GM12878 (cell line): ENCODE results near the gene SPRY2. TPM values are rescaled to one million over a fixed set of nuclear protein-coding genes. Genes with fewer than 3 reads are reported as not detected.

Experiments
- ATAC-seq: fragments of 200-7000 bp; cut with Tn5 transposase; 3 replicates; pipeline ENCODE4 v1.9.1; 2020; ENCODE audit warnings: mild to moderate bottlenecking, moderate library complexity
- BruUV-seq: library from RNA; stranded (reverse); fragments of 400-500 nt; replicated peaks from 2 replicates; lab custom pipeline; 2021; lab: Mats Ljungman, UMichigan
- CTCF ChIA-PET: fragments of 300-600 bp; sonication (Branson Sonifier 250); formaldehyde crosslinking; extraction: SDS; loops from one replicate; lab custom pipeline; 2021; ENCODE audit warnings: inconsistent platforms; lab: Yijun Ruan, JAX
- POLR2A ChIA-PET: fragments of 350-600 bp; formaldehyde crosslinking; extraction: SDS; loops from one replicate; lab custom pipeline; 2021; ENCODE audit warnings: inconsistent platforms; lab: Charles Lee
- RAD21 ChIA-PET: fragments of 300-600 bp; sonication (Branson Sonifier 250); formaldehyde crosslinking; loops from one replicate; lab custom pipeline; 2023; ENCODE audit warnings: antibody characterized with exemption; ENCODE audit not compliant: unreplicated experiment; lab: Charles Lee
- SMC1A ChIA-PET: fragments of 300-600 bp; sonication (Branson Sonifier 250); formaldehyde crosslinking; loops from one replicate; lab custom pipeline; 2023; ENCODE audit not compliant: unreplicated experiment, uncharacterized antibody; lab: Charles Lee
- DNase-seq: peaks from one replicate; pipeline ENCODE4 v3.0.0-alpha.2; 2011; ENCODE audit warnings: low read depth, low spot score
- FAIRE-seq: peaks from 3 replicates; lab custom pipeline; 2011; peaks lifted over from hg19 to GRCh38; lab: Jason Lieb, UNC
- H2AFZ ChIP-seq: 2 replicates; pipeline ENCODE4 v1.6.0; 2011; ENCODE audit warnings: low read depth, low read length, control low read depth; ENCODE audit not compliant: control insufficient read depth
- H3K27ac ChIP-seq: 2 replicates; pipeline ENCODE4 v1.5.1; 2011; ENCODE audit warnings: control low read depth; ENCODE audit not compliant: control insufficient read depth, insufficient read depth
- H3K27me3 ChIP-seq, 2 experiments: replicated peaks in 1 of 2; 2 replicates each; pipeline versions ENCODE4 v1.6.0 to v1.6.1; 2011; ENCODE audit warnings: low read length in 1 of 2; ENCODE audit not compliant: control insufficient read depth in 2 of 2, insufficient read depth in 2 of 2
- H3K36me3 ChIP-seq, 2 experiments: 2 replicates each; pipeline ENCODE4 v1.5.1; 2011; ENCODE audit warnings: low read length in 1 of 2; ENCODE audit not compliant: control insufficient read depth in 2 of 2, insufficient read depth in 2 of 2
- H3K4me1 ChIP-seq: 2 replicates; pipeline ENCODE4 v1.6.1; 2011; ENCODE audit warnings: mild to moderate bottlenecking, low read length, moderate library complexity, mixed read lengths; ENCODE audit not compliant: control insufficient read depth, insufficient read depth
- H3K4me2 ChIP-seq: 2 replicates; pipeline ENCODE4 v1.6.0; 2011; ENCODE audit warnings: control low read depth; ENCODE audit not compliant: control insufficient read depth, insufficient read depth
- H3K4me3 ChIP-seq: fragments of 200-600 bp; sonication (generic); 2 replicates; pipeline ENCODE4 v1.5.1; 2016
- H3K79me2 ChIP-seq: 2 replicates; pipeline ENCODE4 v1.6.0; 2011; ENCODE audit warnings: low read length; ENCODE audit not compliant: control insufficient read depth, insufficient read depth
- H3K9ac ChIP-seq: 2 replicates; pipeline ENCODE4 v1.8.0; 2011; ENCODE audit warnings: low read length, control low read depth, mixed read lengths; ENCODE audit not compliant: control insufficient read depth, insufficient read depth
- H3K9me3 ChIP-seq: replicated peaks from 3 replicates; pipeline ENCODE4 v1.5.1; 2011; ENCODE audit warnings: mild to moderate bottlenecking, low read length; ENCODE audit not compliant: control insufficient read depth, insufficient read depth
- H4K20me1 ChIP-seq: 2 replicates; pipeline ENCODE4 v1.6.0; 2011; ENCODE audit not compliant: control insufficient read depth, insufficient read depth
- CEBPZ ChIP-seq: fragments of 150-350 bp; IDR thresholded peaks from 2 replicates; pipeline ENCODE4 v1.6.1; 2016; ENCODE audit warnings: low read depth, low read length
- EED ChIP-seq: sonication (generic); IDR thresholded peaks from 2 replicates; pipeline ENCODE4 v1.6.1; 2016; ENCODE audit warnings: antibody characterized with exemption, low read depth
- MLLT1 ChIP-seq: fragments of 450-650 bp; IDR thresholded peaks from 2 replicates; pipeline ENCODE4 v1.6.1; 2016; ENCODE audit warnings: mild to moderate bottlenecking
- POLR2AphosphoS5 ChIP-seq: IDR thresholded peaks from 2 replicates; pipeline ENCODE4 v1.6.1; 2011; ENCODE audit warnings: mild to moderate bottlenecking, low read length, inconsistent platforms
- SUPT20H ChIP-seq: IDR thresholded peaks from 2 replicates; pipeline ENCODE4 v1.6.1; 2011; ENCODE audit warnings: low read depth, mild to moderate bottlenecking, low read length, moderate library complexity, borderline replicate concordance; ENCODE audit not compliant: control insufficient read depth
- WGBS: methylation state at CpG from one replicate; pipeline ENCODE4 v1.1.6; 2016; ENCODE audit warnings: low lambda C conversion rate; ENCODE audit not compliant: insufficient replicate concordance, insufficient coverage; ENCODE audit errors: missing lambda C conversion rate; 5-methylcytosine and 5-hydroxymethylcytosine counted together
- in situ Hi-C: fragments of 300-500 bp; cut with MboI; formaldehyde crosslinking; loops from 9 replicates; pipeline ENCODE4 v1.14.3; 2018; ENCODE audit warnings: mixed read lengths
- intact Hi-C: fragments of 100-400 bp; cut with micrococcal nuclease; formaldehyde crosslinking; loops from one replicate; pipeline ENCODE4 v1.14.2; 2022; ENCODE audit not compliant: unreplicated experiment
- polyA plus RNA-seq, 11 experiments: library from polyadenylated mRNA; depleted of rRNA in 4 of 11; unstranded in 6 of 11; stranded (reverse) in 5 of 11; fragments of >200 nt; fragmentation: Nextera tagmentation in 4 of 11; fragmentation: Illumina TruSeq in 1 of 11; extraction: Ambion mirVana in 4 of 11; extraction: Trizol in 1 of 11; gene quantifications; 1 replicate in 1 of 11; 2 replicates in 10 of 11; pipeline versions ENCODE4 v1.2.1 to v1.2.3, GENCODE V29; 2011 to 2016; ENCODE audit warnings: inconsistent platforms in 2 of 11, missing spikeins in 2 of 11, low read depth in 1 of 11
- total RNA-seq, 4 experiments: library from RNA; depleted of rRNA in 3 of 4; stranded (reverse); fragments of >200 nt in 3 of 4; fragmentation: Illumina TruSeq in 1 of 4; extraction: Trizol in 1 of 4; gene quantifications; 2 replicates each; pipeline versions ENCODE4 v1.2.1 to v1.2.3, GENCODE V29; 2013 to 2021

The SPRY2 gene
- total and polyA plus RNA-seq, 10 of the 15 experiments (the other 5 are each of a cell fraction or from before 2014, with no cell fraction given) = 1.8 to 82.1 (median 9.2) TPM

- no peaks in the 10 kb centered on the region for H3K4me1 ChIP-seq
- H3K9me3 ChIP-seq = no peaks in the 10 kb centered on the region
- SMC1A ChIA-PET = interaction anchor here (0.6 to 3.4 kb wide), 14 partner anchors 23 to 680 kb away, joined by 3 to 15 read pairs (median 4); no protein-coding TSS in a partner anchor
- H3K4me3 ChIP-seq = no peak overlapping the region
- H3K36me3 ChIP-seq = no peaks in the 10 kb centered on the region; a peak in 1 of 4 replicates
- no peaks in the 10 kb centered on the region for H4K20me1 ChIP-seq
- intact Hi-C loops (no loop called here), in situ Hi-C loops (no loop called here)
- no peak overlapping the region for H3K9ac ChIP-seq
- 43% methylated on average over 26 of the region's 26 CpGs for WGBS
- no TSS peak for BruUV-seq
- no peak for FAIRE-seq
- no peak for ATAC-seq
- peaks cover 9% of the 10 kb centered on the region for H3K79me2 ChIP-seq
- no peak for DNase-seq
- H2AFZ ChIP-seq = no peak overlapping the region
- POLR2A ChIA-PET = interaction anchor here (0.7 to 1.5 kb wide), 3 partner anchors 10 to 40 kb away, joined by 3 to 7 read pairs (median 3); no protein-coding TSS in a partner anchor
- no peak for TF ChIP-seq SUPT20H
- no peak for TF ChIP-seq EED
- no peak for TF ChIP-seq POLR2AphosphoS5
- peak; percentile 53 for TF ChIP-seq MLLT1
- no peak for TF ChIP-seq CEBPZ
- TF ChIP-seq, all 136 proteins: peak for 1
- Histone ChIP-seq H3K27me3 (no peaks in the 10 kb centered on the region; a peak in 1 of 4 replicates), H3K4me2 (no peak overlapping the region), H3K27ac (no peak overlapping the region)
- ChIA-PET RAD21 (interaction anchor here (0.6 to 4.1 kb wide), 11 partner anchors 9 to 562 kb away, joined by 3 to 18 read pairs (median 4); no protein-coding TSS in a partner anchor), CTCF (interaction anchor here (0.5 to 1.5 kb wide), 3 partner anchors 562 to 914 kb away, joined by 3 to 5 read pairs (median 3); no protein-coding TSS in a partner anchor)
Measured at GRCh38 chr13:80337288-80338081, 3.4 kb downstream of the SPRY2 start.
